ENCODE measurements around the gene CYP11A1.

DNA sequence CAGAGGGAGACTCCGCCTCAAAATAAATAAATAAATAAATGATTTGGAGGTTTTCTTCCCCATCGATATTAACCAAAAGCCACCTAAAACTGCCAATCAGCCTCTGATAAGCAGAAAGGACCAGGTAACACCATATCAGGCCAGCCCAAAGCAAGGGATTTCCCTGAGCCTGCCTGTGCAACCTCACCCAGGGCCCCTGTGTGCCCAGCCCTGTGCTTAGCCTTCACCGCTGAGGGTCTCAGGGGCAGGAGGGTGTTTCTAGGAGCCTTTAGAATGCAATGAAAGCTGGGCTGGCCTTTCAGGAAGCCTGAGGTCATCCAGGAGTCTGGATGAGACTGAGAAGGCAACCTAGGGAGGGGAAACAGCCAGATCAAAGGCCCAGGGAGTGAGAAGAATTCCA is 35.4 kb downstream of the CYP11A1 start:
- TF ChIP-seq CTCF (IDR thresholded peaks at IDR 0.05) (no peak), POLR2AphosphoS5 (IDR thresholded peaks at IDR 0.05) (no peak), POLR2A (IDR thresholded peaks at IDR 0.05) (no peak)

Data from gastroesophageal sphincter (tissue), 3 donors.